Esophagus muscularis mucosa (tissue), 4 donors: ENCODE data around the gene GALNT13. TPM values are rescaled to one million over a fixed set of nuclear protein-coding genes. Genes with fewer than 3 reads are reported as not detected.

Experiments
- DNase-seq: peaks from one replicate; pipeline ENCODE4 v3.0.0-alpha.2; 2017; ENCODE audit errors: extremely low spot score
- H3K27ac ChIP-seq, 4 donors: fragments of 200-600 bp; sonication (generic); replicated peaks in 1 of 4; 1 replicate in 3 of 4; 2 replicates in 1 of 4; pipeline ENCODE4 v1.5.1; 2016 to 2019; ENCODE audit warnings: mild to moderate bottlenecking in 1 of 4
- H3K27me3 ChIP-seq, 4 donors: fragments of 200-600 bp; sonication (generic); one replicate each; pipeline versions ENCODE4 v1.5.1 to v1.6.0; 2016 to 2019
- H3K36me3 ChIP-seq, 4 donors: fragments of 200-600 bp; sonication (generic); one replicate each; pipeline ENCODE4 v1.5.1; 2016 to 2019
- H3K4me1 ChIP-seq, 4 donors: fragments of 200-600 bp; sonication (generic); one replicate each; pipeline ENCODE4 v1.5.1; 2016 to 2019
- H3K4me3 ChIP-seq, 4 donors: fragments of 200-600 bp; sonication (generic); 1 replicate in 2 of 4; 2 replicates in 2 of 4; pipeline ENCODE4 v1.5.1; 2016 to 2019; ENCODE audit warnings: mild to moderate bottlenecking in 4 of 4, moderate library complexity in 1 of 4
- H3K9me3 ChIP-seq, 4 donors: fragments of 200-600 bp; sonication (generic); 1 replicate in 3 of 4; 2 replicates in 1 of 4; pipeline ENCODE4 v1.5.1; 2016 to 2019
- EP300 ChIP-seq: sonication (generic); formaldehyde crosslinking; IDR thresholded peaks from one replicate; pipeline ENCODE4 v1.6.1; 2017; ENCODE audit warnings: antibody characterized with exemption
- POLR2A ChIP-seq: fragments of 450-650 bp; IDR thresholded peaks from one replicate; pipeline ENCODE4 v1.6.1; 2017; ENCODE audit warnings: antibody characterized with exemption, moderate library complexity, mild to moderate bottlenecking, low read depth
- POLR2AphosphoS5 ChIP-seq, 2 donors: sonication (generic); formaldehyde crosslinking; IDR thresholded peaks; one replicate each; pipeline ENCODE4 v1.6.1; 2017; ENCODE audit warnings: antibody characterized with exemption in 2 of 2
- WGBS: methylation state at CpG from one replicate; pipeline ENCODE4 v1.1.5; 2018; 5-methylcytosine and 5-hydroxymethylcytosine counted together
- intact Hi-C: fragments of 100-400 bp; cut with DNase I; formaldehyde crosslinking; loops from one replicate; pipeline ENCODE4 v1.15.1; 2023
- total RNA-seq, 4 donors: library from RNA; depleted of rRNA; stranded (reverse); fragments of >200 nt; gene quantifications; one replicate each; pipeline versions ENCODE4 v1.1.0 to v1.2.1, GENCODE V29; 2016
- TF ChIP-seq, protein P1 (sequence below), 3 experiments: fragments of 200-600 bp in 2 of 3; fragments of 450-650 bp in 1 of 3; sonication (generic) in 2 of 3; IDR thresholded peaks; one replicate each; pipeline ENCODE4 v1.5.1; 2017 to 2019; ENCODE audit warnings: antibody characterized with exemption in 3 of 3, mild to moderate bottlenecking in 2 of 3, moderate library complexity in 1 of 3

GALNT13 gene
- total RNA-seq, 4 donors from 2014 or later, result 0.34 to 0.50 (median 0.40) TPM

DNA sequence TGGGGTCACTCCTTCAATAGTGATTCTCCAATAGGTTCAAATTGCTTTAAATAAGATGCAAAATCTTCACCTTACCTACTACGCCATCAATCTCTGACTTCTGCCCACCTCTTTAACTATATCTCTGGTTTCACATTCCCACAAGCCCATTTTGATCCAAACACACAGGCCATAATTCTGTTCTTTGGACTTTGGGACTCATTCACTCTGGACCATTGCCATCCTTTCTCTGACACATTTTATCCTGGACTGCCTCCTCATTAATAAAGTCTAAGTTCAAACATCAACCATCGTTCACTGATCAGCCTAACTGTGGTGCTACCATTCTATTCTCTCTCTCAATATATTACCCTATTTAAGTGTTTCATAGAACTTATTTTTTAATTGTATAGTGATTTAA, 332.2 kb downstream of the GALNT13 start:
- H3K4me3 ChIP-seq, result no peak overlapping the region
- no peak overlapping the region for H3K27ac ChIP-seq
- TF ChIP-seq, protein P1, sequence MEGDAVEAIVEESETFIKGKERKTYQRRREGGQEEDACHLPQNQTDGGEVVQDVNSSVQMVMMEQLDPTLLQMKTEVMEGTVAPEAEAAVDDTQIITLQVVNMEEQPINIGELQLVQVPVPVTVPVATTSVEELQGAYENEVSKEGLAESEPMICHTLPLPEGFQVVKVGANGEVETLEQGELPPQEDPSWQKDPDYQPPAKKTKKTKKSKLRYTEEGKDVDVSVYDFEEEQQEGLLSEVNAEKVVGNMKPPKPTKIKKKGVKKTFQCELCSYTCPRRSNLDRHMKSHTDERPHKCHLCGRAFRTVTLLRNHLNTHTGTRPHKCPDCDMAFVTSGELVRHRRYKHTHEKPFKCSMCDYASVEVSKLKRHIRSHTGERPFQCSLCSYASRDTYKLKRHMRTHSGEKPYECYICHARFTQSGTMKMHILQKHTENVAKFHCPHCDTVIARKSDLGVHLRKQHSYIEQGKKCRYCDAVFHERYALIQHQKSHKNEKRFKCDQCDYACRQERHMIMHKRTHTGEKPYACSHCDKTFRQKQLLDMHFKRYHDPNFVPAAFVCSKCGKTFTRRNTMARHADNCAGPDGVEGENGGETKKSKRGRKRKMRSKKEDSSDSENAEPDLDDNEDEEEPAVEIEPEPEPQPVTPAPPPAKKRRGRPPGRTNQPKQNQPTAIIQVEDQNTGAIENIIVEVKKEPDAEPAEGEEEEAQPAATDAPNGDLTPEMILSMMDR (IDR thresholded peaks at IDR 0.05), result no peak
- TF ChIP-seq POLR2A (no peak), POLR2AphosphoS5 (IDR thresholded peaks at IDR 0.05) (no peak), EP300 (no peak)
- H3K27me3 ChIP-seq, result no peaks in the 10 kb centered on the region
- no peaks in the 10 kb centered on the region for H3K36me3 ChIP-seq
- intact Hi-C loops, result no loop called here
- DNase-seq, result no peak
- 81% methylated on average over 2 of the region's 2 CpGs for WGBS
- H3K4me1 ChIP-seq, result no peaks in the 10 kb centered on the region
- no peaks in the 10 kb centered on the region for H3K9me3 ChIP-seq

DNA sequence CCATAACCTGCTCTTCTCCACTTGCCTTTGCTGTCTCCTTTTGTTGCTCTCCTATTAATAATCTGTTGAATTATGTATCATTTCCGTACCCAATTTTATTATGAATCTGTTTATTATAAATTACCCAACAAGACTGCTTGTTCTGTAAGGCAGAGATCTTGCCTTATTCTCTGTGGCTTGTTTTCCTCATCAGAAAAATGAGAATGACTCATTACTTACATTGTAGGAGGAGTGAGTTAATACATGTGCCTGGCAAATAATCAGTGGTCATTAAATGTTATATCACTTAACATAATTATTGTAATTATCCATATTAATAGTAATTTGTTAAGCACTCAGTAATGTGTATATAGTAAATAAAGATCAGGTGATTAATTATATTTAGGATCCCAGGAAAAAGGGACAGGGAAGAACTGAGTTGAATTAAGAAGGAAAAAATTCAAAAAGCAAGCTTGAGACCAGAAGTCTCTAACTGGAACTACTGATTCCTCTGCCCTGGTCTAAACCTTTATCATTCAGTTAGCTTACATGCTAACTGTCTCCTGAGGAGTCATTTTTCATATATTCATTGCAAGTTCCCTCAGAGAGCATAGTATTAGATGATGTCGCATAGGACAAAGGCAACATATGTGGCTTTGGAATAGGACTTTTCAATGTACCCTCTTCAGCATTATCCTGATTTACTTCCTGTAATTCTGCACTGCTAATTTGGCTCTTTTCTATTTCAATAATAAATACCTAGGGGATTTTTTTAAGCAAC, 335.7 kb downstream of the GALNT13 start:
- DNase-seq, result no peak

DNA sequence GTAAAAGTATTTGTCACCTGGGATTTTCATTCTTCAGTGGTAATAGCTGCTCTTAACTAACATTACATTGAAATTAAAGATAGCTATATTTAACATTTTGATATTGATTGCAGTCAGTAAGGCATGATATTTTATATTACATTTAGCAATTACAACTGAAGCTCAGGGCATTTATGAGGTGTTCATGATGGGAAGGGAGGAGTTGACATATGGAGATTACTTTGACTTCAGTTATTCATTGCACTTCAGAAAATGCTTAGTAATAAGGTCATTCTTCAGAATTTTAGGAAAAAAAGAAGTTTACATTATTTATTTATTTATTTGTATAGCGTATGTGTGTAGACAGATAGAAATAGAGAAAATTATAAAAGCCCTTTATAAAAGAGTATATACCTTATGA, 352.0 kb downstream of the GALNT13 start:
- TF ChIP-seq POLR2A, result no peak
- TF ChIP-seq, protein P1 (IDR thresholded peaks at IDR 0.05), result no peak
- no peak for TF ChIP-seq EP300
- no peak for TF ChIP-seq POLR2AphosphoS5 (IDR thresholded peaks at IDR 0.05)
- Histone ChIP-seq H3K36me3 (no peaks in the 10 kb centered on the region), H3K9me3 (no peaks in the 10 kb centered on the region), H3K27me3 (no peaks in the 10 kb centered on the region), H3K4me1 (no peaks in the 10 kb centered on the region), H3K4me3 (no peak overlapping the region), H3K27ac (no peak overlapping the region)
- intact Hi-C loops, result no loop called here
- 92% methylated on average over 1 of the region's 1 CpG for WGBS
- DNase-seq, result no peak

More for the DNA sequence above, 335.7 kb downstream of the GALNT13 start:
- intact Hi-C loops, result no loop called here
- H3K27ac ChIP-seq, result no peak overlapping the region
- no peak for TF ChIP-seq POLR2A
- TF ChIP-seq, protein P1 (IDR thresholded peaks at IDR 0.05), result no peak
- no peak for TF ChIP-seq POLR2AphosphoS5 (IDR thresholded peaks at IDR 0.05)
- TF ChIP-seq EP300, result no peak
- no peaks in the 10 kb centered on the region for H3K36me3 ChIP-seq
- 80% methylated on average over 2 of the region's 2 CpGs for WGBS
- no peaks in the 10 kb centered on the region for H3K9me3 ChIP-seq
- no peak overlapping the region for H3K4me3 ChIP-seq
- H3K27me3 ChIP-seq, result no peaks in the 10 kb centered on the region
- no peaks in the 10 kb centered on the region for H3K4me1 ChIP-seq

DNA sequence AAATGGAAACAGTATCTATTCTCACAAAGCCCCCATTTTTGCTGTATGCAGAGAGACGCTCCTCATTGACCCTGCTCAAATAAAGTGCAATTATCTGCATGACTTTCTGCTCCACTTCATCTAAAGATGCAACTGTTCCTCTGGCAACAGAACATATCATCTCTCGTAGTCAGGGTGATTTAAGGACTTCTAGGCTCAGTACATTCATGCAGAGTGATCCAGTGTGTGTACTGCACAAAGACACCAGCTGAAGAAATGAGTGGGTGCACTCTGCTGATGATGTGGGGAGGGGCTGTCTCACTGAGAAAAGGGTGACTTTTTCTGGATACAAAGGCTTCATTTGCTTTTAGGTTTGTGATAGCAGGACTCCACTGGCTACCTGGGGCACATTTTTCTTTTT, 355.2 kb downstream of the GALNT13 start:
- intact Hi-C loops, result no loop called here
- Histone ChIP-seq H3K36me3 (no peaks in the 10 kb centered on the region), H3K9me3 (no peaks in the 10 kb centered on the region), H3K27ac (no peak overlapping the region), H3K27me3 (no peaks in the 10 kb centered on the region), H3K4me1 (no peaks in the 10 kb centered on the region), H3K4me3 (no peak overlapping the region)
- WGBS, result 59% methylated on average over 2 of the region's 2 CpGs
- TF ChIP-seq, protein P1 (IDR thresholded peaks at IDR 0.05), result no peak
- TF ChIP-seq POLR2AphosphoS5 (IDR thresholded peaks at IDR 0.05) (no peak), EP300 (no peak), POLR2A (no peak)
- DNase-seq, result no peak
